ENCODE data around the gene SLC7A6OS.

- TF ChIP-seq CTCF (conservative IDR thresholded peaks at IDR 0.05; ENCODE audit: low read length) = no peak
- TF ChIP-seq EZH2phosphoT487 (IDR thresholded peaks at IDR 0.05; ENCODE audit: borderline replicate concordance, low read depth, low read length) = no peak
Observed at GRCh38 chr16:68274441-68274840, 36.3 kb downstream of the SLC7A6OS start.

All from OCI-LY7 (cell line).